Measurements from ENCODE around the gene ZNF396. TPM values are rescaled to one million over a fixed set of nuclear protein-coding genes. Genes with fewer than 3 reads are reported as not detected.
A peak's percentile ranks its signal among the peaks of the same experiment; 100 is the strongest.

ZNF396 gene
- total and polyA plus RNA-seq, 4 donors = 4.3 to 6.8 (median 5.8) TPM

- H3K27me3 ChIP-seq (ENCODE audit: control insufficient read depth, insufficient read depth, low read length) = no peaks in the 10 kb centered on the region
- no peaks in the 10 kb centered on the region for H3K36me3 ChIP-seq (ENCODE audit: control insufficient read depth, insufficient read depth, low read length)
- H3K4me1 ChIP-seq (ENCODE audit: control insufficient read depth, insufficient read depth, low read length) = no peaks in the 10 kb centered on the region
- no peaks in the 10 kb centered on the region for H3K9me3 ChIP-seq (ENCODE audit: control insufficient read depth, insufficient read depth, low read length)
- no peak overlapping the region for H3K27ac ChIP-seq (ENCODE audit: low read depth, low read length)
- H3K4me3 ChIP-seq (ENCODE audit: low read depth, low read length) = no peak overlapping the region
- no peak for DNase-seq (ENCODE audit: low read depth in 4 of 6, low spot score in 6 of 6)
- WGBS (ENCODE audit: insufficient coverage) = 98% methylated on average over 5 of the region's 6 CpGs
These were observed 8.5 kb downstream of the ZNF396 start for GRCh38 chr18:35368595-35368994.

- DNase-seq (ENCODE audit: low read depth in 4 of 6, low spot score in 6 of 6) = no peak
These were observed 14.6 kb downstream of the ZNF396 start for GRCh38 chr18:35362531-35362930.

GRCh38 chr18:35361570-35362321 is 15.4 kb downstream of the ZNF396 start:
- DNase-seq (ENCODE audit: low read depth in 4 of 6, low spot score in 6 of 6) = peak in 1 of 6 donors; percentile 44
- Histone ChIP-seq H3K36me3 (ENCODE audit: control insufficient read depth, insufficient read depth, low read length) (no peaks in the 10 kb centered on the region), H3K9me3 (ENCODE audit: control insufficient read depth, insufficient read depth, low read length) (no peaks in the 10 kb centered on the region), H3K4me1 (ENCODE audit: control insufficient read depth, insufficient read depth, low read length) (no peaks in the 10 kb centered on the region), H3K4me3 (ENCODE audit: low read depth, low read length) (no peak overlapping the region), H3K27ac (ENCODE audit: low read depth, low read length) (no peak overlapping the region), H3K27me3 (ENCODE audit: control insufficient read depth, insufficient read depth, low read length) (no peaks in the 10 kb centered on the region)
- no CpG with 5 or more reads among the region's 2 CpGs for WGBS (ENCODE audit: insufficient coverage)

More at GRCh38 chr18:35362531-35362930, 14.6 kb downstream of the ZNF396 start:
- H3K27me3 ChIP-seq (ENCODE audit: control insufficient read depth, insufficient read depth, low read length) = no peaks in the 10 kb centered on the region
- no peaks in the 10 kb centered on the region for H3K4me1 ChIP-seq (ENCODE audit: control insufficient read depth, insufficient read depth, low read length)
- H3K27ac ChIP-seq (ENCODE audit: low read depth, low read length) = no peak overlapping the region
- no peaks in the 10 kb centered on the region for H3K36me3 ChIP-seq (ENCODE audit: control insufficient read depth, insufficient read depth, low read length)
- no peaks in the 10 kb centered on the region for H3K9me3 ChIP-seq (ENCODE audit: control insufficient read depth, insufficient read depth, low read length)
- no peak overlapping the region for H3K4me3 ChIP-seq (ENCODE audit: low read depth, low read length)

- WGBS (ENCODE audit: insufficient coverage) = 28% methylated on average over 3 of the region's 4 CpGs
- H3K27ac ChIP-seq (ENCODE audit: low read depth, low read length) = peak overlapping the region; percentile 42
- no peaks in the 10 kb centered on the region for H3K4me1 ChIP-seq (ENCODE audit: control insufficient read depth, insufficient read depth, low read length)
- DNase-seq (ENCODE audit: low read depth in 4 of 6, low spot score in 6 of 6) = peak in 5 of 6 donors; percentile 63 to 95 (median 71)
- H3K27me3 ChIP-seq (ENCODE audit: control insufficient read depth, insufficient read depth, low read length) = no peaks in the 10 kb centered on the region
- H3K4me3 ChIP-seq (ENCODE audit: low read depth, low read length) = peak overlapping the region; percentile 6
- H3K36me3 ChIP-seq (ENCODE audit: control insufficient read depth, insufficient read depth, low read length) = no peaks in the 10 kb centered on the region
- peaks cover 9% of the 10 kb centered on the region for H3K9me3 ChIP-seq (ENCODE audit: control insufficient read depth, insufficient read depth, low read length)
These were observed 22.0 kb downstream of the ZNF396 start for GRCh38 chr18:35355140-35355618.

GRCh38 chr18:35352778-35353177 is 24.4 kb downstream of the ZNF396 start:
- Histone ChIP-seq H3K4me1 (ENCODE audit: control insufficient read depth, insufficient read depth, low read length) (no peaks in the 10 kb centered on the region), H3K36me3 (ENCODE audit: control insufficient read depth, insufficient read depth, low read length) (no peaks in the 10 kb centered on the region), H3K27ac (ENCODE audit: low read depth, low read length) (no peak overlapping the region), H3K27me3 (ENCODE audit: control insufficient read depth, insufficient read depth, low read length) (no peaks in the 10 kb centered on the region), H3K9me3 (ENCODE audit: control insufficient read depth, insufficient read depth, low read length) (peaks cover 9% of the 10 kb centered on the region), H3K4me3 (ENCODE audit: low read depth, low read length) (no peak overlapping the region)
- no peak for DNase-seq (ENCODE audit: low read depth in 4 of 6, low spot score in 6 of 6)

DNA sequence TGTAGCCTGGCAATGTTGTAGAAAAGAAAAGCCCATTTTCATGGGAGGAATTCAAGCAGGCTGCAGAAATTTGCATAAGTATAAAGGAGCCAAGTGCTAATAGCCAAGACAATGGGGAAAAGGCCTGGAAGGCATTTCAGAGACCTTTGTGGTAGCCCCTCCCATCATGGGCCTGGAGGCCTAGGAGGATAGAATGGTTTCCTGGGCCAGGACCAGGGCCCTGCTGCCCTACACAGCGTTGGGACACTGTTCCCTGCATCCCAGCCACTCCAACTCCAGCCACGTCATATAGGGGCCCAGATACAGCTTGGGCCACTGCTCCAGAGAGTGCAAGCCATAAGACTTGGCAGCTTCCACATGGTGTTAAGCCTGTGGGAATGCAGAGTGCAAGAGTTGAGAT is 24.9 kb downstream of the ZNF396 start:
- 85% methylated on average over 2 of the region's 2 CpGs for WGBS (ENCODE audit: insufficient coverage)
- H3K4me3 ChIP-seq (ENCODE audit: low read depth, low read length) = no peak overlapping the region
- peaks cover 9% of the 10 kb centered on the region for H3K9me3 ChIP-seq (ENCODE audit: control insufficient read depth, insufficient read depth, low read length)
- H3K4me1 ChIP-seq (ENCODE audit: control insufficient read depth, insufficient read depth, low read length) = no peaks in the 10 kb centered on the region
- no peaks in the 10 kb centered on the region for H3K36me3 ChIP-seq (ENCODE audit: control insufficient read depth, insufficient read depth, low read length)
- H3K27me3 ChIP-seq (ENCODE audit: control insufficient read depth, insufficient read depth, low read length) = no peaks in the 10 kb centered on the region
- DNase-seq (ENCODE audit: low read depth in 4 of 6, low spot score in 6 of 6) = no peak
- H3K27ac ChIP-seq (ENCODE audit: low read depth, low read length) = no peak overlapping the region

DNA sequence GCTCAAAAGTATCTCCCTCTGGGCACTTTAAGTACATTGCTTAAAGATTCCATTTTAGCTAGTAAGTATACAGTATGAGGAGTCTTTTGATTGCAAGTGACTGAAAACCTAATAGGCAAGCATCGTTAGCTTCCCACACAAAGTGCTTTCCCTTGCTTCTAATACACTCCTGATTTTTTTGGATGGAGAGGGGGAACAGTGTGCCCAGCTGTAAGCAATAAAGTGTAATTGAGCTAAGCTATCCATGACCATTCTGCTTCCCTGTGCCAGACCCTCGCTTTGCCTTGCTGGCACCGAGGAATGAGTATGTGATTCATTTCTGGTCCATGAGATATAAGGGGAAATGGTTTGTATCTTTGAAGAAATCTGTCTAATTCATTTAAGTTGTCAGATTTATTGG is 29.1 kb downstream of the ZNF396 start:
- Histone ChIP-seq H3K36me3 (ENCODE audit: control insufficient read depth, insufficient read depth, low read length) (no peaks in the 10 kb centered on the region), H3K27ac (ENCODE audit: low read depth, low read length) (no peak overlapping the region), H3K9me3 (ENCODE audit: control insufficient read depth, insufficient read depth, low read length) (peaks cover 9% of the 10 kb centered on the region), H3K4me3 (ENCODE audit: low read depth, low read length) (no peak overlapping the region), H3K4me1 (ENCODE audit: control insufficient read depth, insufficient read depth, low read length) (peaks cover 19% of the 10 kb centered on the region), H3K27me3 (ENCODE audit: control insufficient read depth, insufficient read depth, low read length) (no peaks in the 10 kb centered on the region)
- WGBS (ENCODE audit: insufficient coverage) = no CpG with 5 or more reads among the region's 3 CpGs
- DNase-seq (ENCODE audit: low read depth in 4 of 6, low spot score in 6 of 6) = peak in 1 of 6 donors; percentile 73

GRCh38 chr18:35345950-35346349 is 31.2 kb downstream of the ZNF396 start:
- Histone ChIP-seq H3K9me3 (ENCODE audit: control insufficient read depth, insufficient read depth, low read length) (no peaks in the 10 kb centered on the region), H3K27me3 (ENCODE audit: control insufficient read depth, insufficient read depth, low read length) (no peaks in the 10 kb centered on the region), H3K4me3 (ENCODE audit: low read depth, low read length) (peak overlapping the region; percentile 100), H3K4me1 (ENCODE audit: control insufficient read depth, insufficient read depth, low read length) (peaks cover 22% of the 10 kb centered on the region), H3K36me3 (ENCODE audit: control insufficient read depth, insufficient read depth, low read length) (peaks cover 3% of the 10 kb centered on the region), H3K27ac (ENCODE audit: low read depth, low read length) (peak overlapping the region; percentile 99)
- no peak for DNase-seq (ENCODE audit: low read depth in 4 of 6, low spot score in 6 of 6)
- WGBS (ENCODE audit: insufficient coverage) = 100% methylated on average over 1 of the region's 1 CpG

DNA sequence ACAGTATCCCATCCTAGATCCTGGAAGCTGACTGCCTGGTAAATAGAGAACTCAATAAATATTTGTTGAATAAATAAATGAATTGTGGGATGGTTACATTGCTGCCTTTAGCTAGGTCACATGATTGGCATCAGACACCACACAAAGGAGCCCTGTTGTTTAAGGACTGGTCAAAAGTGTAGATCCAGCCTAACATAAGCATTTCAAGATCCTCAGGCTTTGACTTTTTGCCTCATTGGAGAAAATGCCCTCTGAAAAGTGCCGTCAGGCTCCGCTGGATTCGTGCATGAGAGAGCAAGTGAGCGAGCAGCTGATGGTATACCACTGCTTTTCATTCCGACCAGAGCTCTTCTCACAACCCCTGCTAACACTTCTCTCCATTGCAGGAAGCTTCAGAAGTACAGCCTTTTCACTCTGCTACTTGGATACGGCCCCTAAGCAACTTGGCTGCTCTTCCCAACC is 31.6 kb downstream of the ZNF396 start:
- peak; percentile 44 to 85 (median 68) for DNase-seq (ENCODE audit: low read depth in 4 of 6, low spot score in 6 of 6)
- Histone ChIP-seq H3K4me1 (ENCODE audit: control insufficient read depth, insufficient read depth, low read length) (peaks cover 22% of the 10 kb centered on the region), H3K9me3 (ENCODE audit: control insufficient read depth, insufficient read depth, low read length) (no peaks in the 10 kb centered on the region), H3K27ac (ENCODE audit: low read depth, low read length) (peak overlapping the region; percentile 99), H3K27me3 (ENCODE audit: control insufficient read depth, insufficient read depth, low read length) (no peaks in the 10 kb centered on the region), H3K4me3 (ENCODE audit: low read depth, low read length) (peak overlapping the region; percentile 100), H3K36me3 (ENCODE audit: control insufficient read depth, insufficient read depth, low read length) (peaks cover 3% of the 10 kb centered on the region)
- 4% methylated on average over 6 of the region's 6 CpGs for WGBS (ENCODE audit: insufficient coverage)
